H1 (cell line): Measurements from ENCODE around the gene IFNGR1. TPM values are rescaled to one million over a fixed set of nuclear protein-coding genes. Genes with fewer than 3 reads are reported as not detected.

ENCODE experiments used
- CTCF ChIA-PET: fragments of 300-600 bp; sonication (Branson Sonifier 250); formaldehyde crosslinking; loops from one replicate; lab custom pipeline; 2021; ENCODE audit not compliant: partially characterized antibody; lab: Charles Lee
- POLR2A ChIA-PET: fragments of 300-600 bp; sonication (Branson Sonifier 250); formaldehyde crosslinking; loops from one replicate; lab custom pipeline; 2021; ENCODE audit warnings: inconsistent platforms; ENCODE audit not compliant: partially characterized antibody; lab: Charles Lee
- DNase-seq, 2 experiments: peaks; one replicate each; pipeline versions ENCODE4 v3.0.0 to v3.0.0-alpha.2; 2010 to 2022; ENCODE audit warnings: low spot score in 2 of 2, low read depth in 1 of 2, mixed read lengths in 1 of 2
- FAIRE-seq: peaks from 2 replicates; lab custom pipeline; 2011; peaks lifted over from hg19 to GRCh38; lab: Jason Lieb, UNC
- H2AFZ ChIP-seq: 2 replicates; pipeline ENCODE4 v1.8.1; 2012; ENCODE audit warnings: low read length, inconsistent platforms
- H2AK5ac ChIP-seq: 2 replicates; pipeline ENCODE4 v1.6.1; 2013; ENCODE audit warnings: low read depth, low read length
- H2BK120ac ChIP-seq: replicated peaks from 2 replicates; pipeline ENCODE3; 2013; ENCODE audit warnings: low read depth, low read length, inconsistent platforms
- H2BK12ac ChIP-seq: 2 replicates; pipeline ENCODE4 v1.6.1; 2013; ENCODE audit warnings: low read depth, low read length
- H2BK15ac ChIP-seq: 2 replicates; pipeline ENCODE4 v1.6.1; 2013; ENCODE audit warnings: low read length
- H2BK20ac ChIP-seq: 2 replicates; pipeline ENCODE4 v1.6.1; 2013; ENCODE audit warnings: low read length
- H2BK5ac ChIP-seq: 2 replicates; pipeline ENCODE4 v1.6.1; 2013; ENCODE audit warnings: low read depth, low read length
- H3K14ac ChIP-seq: 2 replicates; pipeline ENCODE4 v1.6.1; 2013; ENCODE audit warnings: inconsistent platforms; ENCODE audit not compliant: insufficient read length
- H3K18ac ChIP-seq: 2 replicates; pipeline ENCODE4 v1.6.1; 2013; ENCODE audit warnings: low read length; ENCODE audit errors: extremely low read depth
- H3K23ac ChIP-seq: 2 replicates; pipeline ENCODE4 v1.6.1; 2013; ENCODE audit warnings: inconsistent platforms; ENCODE audit not compliant: insufficient read length
- H3K23me2 ChIP-seq: 2 replicates; pipeline ENCODE4 v1.6.1; 2013; ENCODE audit warnings: low read depth, low read length
- H3K27ac ChIP-seq: 2 replicates; pipeline ENCODE4 v1.6.1; 2011; ENCODE audit warnings: low read depth, low read length, inconsistent platforms
- H3K27me3 ChIP-seq, 4 experiments: replicated peaks in 1 of 4; 1 replicate in 1 of 4; 2 replicates in 3 of 4; pipeline versions ENCODE4 v1.6.1 to v1.8.1; 2011 to 2013; ENCODE audit warnings: low read length in 3 of 4, mild to moderate bottlenecking in 3 of 4, inconsistent platforms in 2 of 4, mixed read lengths in 2 of 4, moderate library complexity in 1 of 4; ENCODE audit not compliant: control insufficient read depth in 3 of 4, insufficient read depth in 3 of 4; ENCODE audit errors: extremely low read depth in 1 of 4
- H3K36me3 ChIP-seq, 4 experiments: 2 replicates each; pipeline versions ENCODE4 v1.6.1 to v1.8.1; 2011 to 2013; ENCODE audit warnings: mild to moderate bottlenecking in 4 of 4, low read length in 3 of 4, moderate library complexity in 2 of 4, control low read depth in 1 of 4, inconsistent platforms in 1 of 4; ENCODE audit not compliant: insufficient read depth in 4 of 4, control insufficient read depth in 2 of 4
- H3K4ac ChIP-seq: replicated peaks from 2 replicates; pipeline ENCODE3; 2013; ENCODE audit warnings: low read length, low read depth, mixed read lengths, inconsistent platforms; ENCODE audit not compliant: insufficient read length
- H3K4me1 ChIP-seq, 4 experiments: replicated peaks in 1 of 4; 1 replicate in 1 of 4; 2 replicates in 3 of 4; pipeline versions ENCODE4 v1.6.1 to v1.8.1; 2011 to 2013; ENCODE audit warnings: low read length in 3 of 4, inconsistent platforms in 2 of 4, mixed read lengths in 1 of 4; ENCODE audit not compliant: insufficient read depth in 4 of 4, control insufficient read depth in 3 of 4
- H3K4me2 ChIP-seq, 2 experiments: 2 replicates each; pipeline versions ENCODE4 v1.6.1 to v1.8.1; 2011 to 2013; ENCODE audit warnings: low read depth in 2 of 2, low read length in 2 of 2, control low read depth in 1 of 2, inconsistent platforms in 1 of 2, mild to moderate bottlenecking in 1 of 2; ENCODE audit not compliant: insufficient read depth in 1 of 2
- H3K4me3 ChIP-seq, 4 experiments: fragments of 200-600, 300-600 bp in 1 of 4; sonication (generic), shearing (Covaris generic), sonication (Bioruptor Twin) in 1 of 4; 2 replicates each; pipeline versions ENCODE4 v1.5.1 to v1.8.1; 2011 to 2016; ENCODE audit warnings: low read length in 4 of 4, low read depth in 3 of 4, control low read depth in 2 of 4, inconsistent platforms in 2 of 4, mild to moderate bottlenecking in 2 of 4, mixed read lengths in 1 of 4, moderate library complexity in 1 of 4; ENCODE audit not compliant: insufficient read depth in 2 of 4; ENCODE audit errors: extremely low read depth in 1 of 4
- H3K56ac ChIP-seq: replicated peaks from 2 replicates; pipeline ENCODE3; 2013; ENCODE audit warnings: low read depth, mild to moderate bottlenecking, mixed read lengths, low read length, inconsistent platforms; ENCODE audit not compliant: insufficient read length
- H3K79me1 ChIP-seq: 2 replicates; pipeline ENCODE4 v1.6.1; 2013; ENCODE audit warnings: low read depth, low read length, control low read depth
- H3K79me2 ChIP-seq, 2 experiments: 2 replicates each; pipeline versions ENCODE4 v1.6.1 to v1.8.1; 2012 to 2013; ENCODE audit warnings: low read length in 2 of 2, mild to moderate bottlenecking in 2 of 2, inconsistent platforms in 1 of 2; ENCODE audit not compliant: insufficient read depth in 2 of 2, control insufficient read depth in 1 of 2
- H3K9ac ChIP-seq, 4 experiments: replicated peaks in 1 of 4; 1 replicate in 1 of 4; 2 replicates in 3 of 4; pipeline versions ENCODE4 v1.6.1 to v1.8.1; 2011 to 2013; ENCODE audit warnings: low read depth in 3 of 4, low read length in 3 of 4, control low read depth in 2 of 4, mild to moderate bottlenecking in 2 of 4, moderate library complexity in 2 of 4, inconsistent platforms in 1 of 4; ENCODE audit errors: extremely low read depth in 1 of 4
- H3K9me3 ChIP-seq, 2 experiments: 2 replicates each; pipeline versions ENCODE4 v1.6.1 to v1.8.1; 2012 to 2013; ENCODE audit warnings: mild to moderate bottlenecking in 2 of 2, moderate library complexity in 2 of 2, control low read depth in 1 of 2, inconsistent platforms in 1 of 2, low read depth in 1 of 2, low read length in 1 of 2, mixed read lengths in 1 of 2; ENCODE audit not compliant: insufficient read depth in 2 of 2
- H4K20me1 ChIP-seq, 2 experiments: replicated peaks in 1 of 2; 2 replicates each; pipeline versions ENCODE3 to v1.8.1; 2011 to 2013; ENCODE audit warnings: inconsistent platforms in 2 of 2, low read length in 2 of 2, mild to moderate bottlenecking in 1 of 2; ENCODE audit not compliant: insufficient read depth in 2 of 2, control insufficient read depth in 1 of 2
- H4K5ac ChIP-seq: 2 replicates; pipeline ENCODE4 v1.6.1; 2013; ENCODE audit warnings: low read length, low read depth, mixed read lengths, inconsistent platforms; ENCODE audit not compliant: insufficient read length
- H4K8ac ChIP-seq: 2 replicates; pipeline ENCODE4 v1.8.0; 2013; ENCODE audit warnings: mild to moderate bottlenecking, moderate library complexity, low read length, inconsistent platforms; ENCODE audit not compliant: insufficient read depth; ENCODE audit errors: extremely low read depth
- H4K91ac ChIP-seq: replicated peaks from 2 replicates; pipeline ENCODE3; 2013; ENCODE audit warnings: low read length, mixed read lengths, inconsistent platforms; ENCODE audit not compliant: insufficient read length
- WGBS, 2 experiments: shearing (Covaris generic) in 1 of 2; methylation state at CpG; one replicate each; pipeline versions ENCODE4 v1.1.6 to v1.1.7; 2013 to 2015; ENCODE audit warnings: low lambda C conversion rate in 2 of 2, mixed read lengths in 2 of 2, inconsistent platforms in 1 of 2, low coverage in 1 of 2, missing lambda C conversion rate in 1 of 2; ENCODE audit not compliant: insufficient replicate concordance in 2 of 2, insufficient coverage in 1 of 2, insufficient read length in 1 of 2; ENCODE audit errors: extremely low coverage in 1 of 2, missing lambda C conversion rate in 1 of 2; 5-methylcytosine and 5-hydroxymethylcytosine counted together
- polyA plus RNA-seq, 7 experiments: library from polyadenylated mRNA; depleted of rRNA in 3 of 7; stranded (reverse) in 5 of 7; unstranded in 2 of 7; fragments of >200 nt in 5 of 7; fragments of 200-250 nt in 2 of 7; gene quantifications; 1 replicate in 5 of 7; 2 replicates in 1 of 7; 4 replicates in 1 of 7; pipeline versions ENCODE4 v1.2.1 to v1.2.3, GENCODE V29; 2011 to 2013; ENCODE audit warnings: missing spikeins in 2 of 7, mixed read lengths in 2 of 7
- total RNA-seq: library from RNA; stranded (reverse); fragmentation: NEBNext Ultra II Directional; extraction: Animal tissue kit (Norgen Biotek cat#: 25700); gene quantifications from 2 replicates; pipeline ENCODE4 v1.2.1, GENCODE V29; 2021

Gene IFNGR1
- total and polyA plus RNA-seq, 2 of the 8 experiments (the other 6 are each of a cell fraction or from before 2014, with no cell fraction given): 9.7 to 20.9 TPM

DNA sequence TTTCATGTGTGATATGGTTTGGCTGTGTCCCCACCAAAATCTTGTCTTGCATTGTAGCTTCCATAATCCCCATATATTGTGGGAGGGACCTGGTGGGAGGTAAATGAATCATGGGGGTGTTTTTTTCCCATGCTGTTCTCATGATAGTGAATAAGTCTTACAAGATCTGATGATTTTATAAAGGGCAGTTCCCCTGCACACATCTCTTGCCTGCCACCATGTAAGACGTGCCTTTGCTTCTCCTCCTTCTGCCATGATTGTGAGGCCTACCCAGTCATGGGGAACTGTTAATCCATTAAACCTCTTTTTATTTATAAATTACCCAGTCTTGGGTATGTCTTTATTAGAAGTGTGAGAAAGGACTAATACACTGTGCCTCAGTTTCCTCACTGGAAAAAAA, 41.6 kb downstream of the IFNGR1 start:
- no peak overlapping the region for H3K56ac ChIP-seq
- no peak overlapping the region for H2BK12ac ChIP-seq
- peaks cover 26 to 33% of the 10 kb centered on the region in 2 experiments for H3K9me3 ChIP-seq
- FAIRE-seq (no peak), DNase-seq (no peak)
- no peak overlapping the region for H4K91ac ChIP-seq
- ChIA-PET CTCF (no interaction called here), POLR2A (no interaction called here)
- no peak overlapping the region for H4K5ac ChIP-seq
- H3K23ac ChIP-seq: no peak overlapping the region
- no peak overlapping the region for H3K14ac ChIP-seq
- H3K4me1 ChIP-seq: no peaks in the 10 kb centered on the region
- H3K9ac ChIP-seq: no peak overlapping the region
- H3K27ac ChIP-seq: no peak overlapping the region
- H2BK15ac ChIP-seq: no peak overlapping the region
- H3K4me3 ChIP-seq: no peak overlapping the region
- H4K20me1 ChIP-seq: no peaks in the 10 kb centered on the region
- no peak overlapping the region for H4K8ac ChIP-seq
- peaks cover 0 to 3% (median 1%) of the 10 kb centered on the region in 4 experiments; a peak in 2 of 8 replicates for H3K36me3 ChIP-seq
- no peak overlapping the region for H2AK5ac ChIP-seq
- H3K4ac ChIP-seq: no peak overlapping the region
- no peak overlapping the region for H2AFZ ChIP-seq
- H3K27me3 ChIP-seq: no peaks in the 10 kb centered on the region
- H3K18ac ChIP-seq: no peak overlapping the region
- no peak overlapping the region for H2BK5ac ChIP-seq
- no peak overlapping the region for H2BK20ac ChIP-seq
- 88% methylated on average over 1 of the region's 1 CpG; no CpG with 5 or more reads in 1 of the 2 experiments for WGBS, 2 experiments
- H3K79me2 ChIP-seq: no peaks in the 10 kb centered on the region
- H2BK120ac ChIP-seq: no peak overlapping the region
- no peaks in the 10 kb centered on the region for H3K79me1 ChIP-seq
- no peaks in the 10 kb centered on the region for H3K23me2 ChIP-seq
- H3K4me2 ChIP-seq: no peak overlapping the region
